Measurements from ENCODE around the gene TRIOBP. TPM values are rescaled to one million over a fixed set of nuclear protein-coding genes. Genes with fewer than 3 reads are reported as not detected.

The TRIOBP gene
- total RNA-seq, 1 donor from 2014 or later = 119 TPM

GRCh38 chr22:37669586-37669985 is 27.3 kb upstream of the TRIOBP start:
- no peak for DNase-seq (ENCODE audit: low spot score)

DNA sequence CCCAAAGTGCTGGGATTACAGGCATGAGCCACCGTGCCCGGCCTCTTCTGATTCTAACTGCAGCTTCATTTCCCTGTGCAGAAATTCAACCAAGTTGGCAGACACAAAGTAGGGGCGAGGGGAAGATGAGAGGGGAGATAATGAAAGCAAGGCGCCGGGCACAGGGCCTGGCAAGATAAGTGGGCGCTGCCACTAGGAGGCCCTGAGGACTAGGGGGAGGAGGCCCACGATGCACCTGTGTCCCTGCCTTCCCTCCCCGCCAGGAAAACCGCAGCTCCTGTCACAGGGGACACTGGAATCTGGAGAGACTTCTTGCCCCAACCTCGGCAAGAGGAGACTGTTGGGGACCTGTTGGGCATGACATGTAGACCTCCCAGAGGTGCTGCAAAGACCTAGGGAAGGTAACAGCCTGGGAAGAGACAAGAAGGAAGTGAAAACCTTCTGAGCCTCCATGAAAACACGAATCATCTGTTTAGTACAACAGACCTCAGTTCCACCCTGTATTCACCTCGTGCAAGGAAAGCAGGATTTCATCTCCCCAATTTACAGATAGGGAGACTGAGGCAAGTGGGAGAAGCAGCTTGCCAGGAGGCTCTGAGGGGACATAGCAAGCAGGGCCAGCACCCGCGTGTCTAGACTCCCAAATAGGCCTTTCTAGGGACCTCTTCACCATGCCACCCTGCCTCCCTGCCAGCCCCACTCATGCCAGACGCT is 24.5 kb upstream of the TRIOBP start:
- DNase-seq (ENCODE audit: low spot score) = no peak

DNA sequence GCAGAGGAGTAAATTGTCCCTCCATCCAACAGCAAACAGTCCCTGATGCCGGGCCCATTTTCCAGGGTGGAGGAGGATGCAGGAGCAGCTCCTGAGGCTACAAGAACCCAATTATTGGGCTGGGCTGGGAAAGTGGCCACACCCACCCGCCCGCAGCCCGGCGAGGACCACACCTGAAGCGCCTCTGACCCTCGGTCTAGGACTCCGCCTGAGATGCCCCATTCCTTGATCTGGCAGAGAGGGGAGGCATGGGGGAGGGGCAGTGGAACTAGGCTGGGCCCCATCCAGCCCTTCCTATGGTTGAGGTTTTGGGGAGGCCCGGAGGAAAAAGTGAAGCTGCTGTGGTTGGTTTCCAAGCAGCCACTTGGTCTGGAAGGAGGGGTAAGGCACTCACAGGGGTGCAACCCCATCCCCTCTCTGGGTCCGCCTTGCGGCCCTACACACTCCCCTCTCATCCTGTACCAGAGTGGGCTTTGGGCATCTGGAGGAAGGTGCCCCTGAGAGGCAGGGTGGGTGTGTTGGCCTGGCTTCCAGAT is 23.9 kb upstream of the TRIOBP start:
- DNase-seq (ENCODE audit: low spot score) = no peak

- no peak for DNase-seq (ENCODE audit: low spot score)
Observed at GRCh38 chr22:37674248-37674647, 22.6 kb upstream of the TRIOBP start.

DNA sequence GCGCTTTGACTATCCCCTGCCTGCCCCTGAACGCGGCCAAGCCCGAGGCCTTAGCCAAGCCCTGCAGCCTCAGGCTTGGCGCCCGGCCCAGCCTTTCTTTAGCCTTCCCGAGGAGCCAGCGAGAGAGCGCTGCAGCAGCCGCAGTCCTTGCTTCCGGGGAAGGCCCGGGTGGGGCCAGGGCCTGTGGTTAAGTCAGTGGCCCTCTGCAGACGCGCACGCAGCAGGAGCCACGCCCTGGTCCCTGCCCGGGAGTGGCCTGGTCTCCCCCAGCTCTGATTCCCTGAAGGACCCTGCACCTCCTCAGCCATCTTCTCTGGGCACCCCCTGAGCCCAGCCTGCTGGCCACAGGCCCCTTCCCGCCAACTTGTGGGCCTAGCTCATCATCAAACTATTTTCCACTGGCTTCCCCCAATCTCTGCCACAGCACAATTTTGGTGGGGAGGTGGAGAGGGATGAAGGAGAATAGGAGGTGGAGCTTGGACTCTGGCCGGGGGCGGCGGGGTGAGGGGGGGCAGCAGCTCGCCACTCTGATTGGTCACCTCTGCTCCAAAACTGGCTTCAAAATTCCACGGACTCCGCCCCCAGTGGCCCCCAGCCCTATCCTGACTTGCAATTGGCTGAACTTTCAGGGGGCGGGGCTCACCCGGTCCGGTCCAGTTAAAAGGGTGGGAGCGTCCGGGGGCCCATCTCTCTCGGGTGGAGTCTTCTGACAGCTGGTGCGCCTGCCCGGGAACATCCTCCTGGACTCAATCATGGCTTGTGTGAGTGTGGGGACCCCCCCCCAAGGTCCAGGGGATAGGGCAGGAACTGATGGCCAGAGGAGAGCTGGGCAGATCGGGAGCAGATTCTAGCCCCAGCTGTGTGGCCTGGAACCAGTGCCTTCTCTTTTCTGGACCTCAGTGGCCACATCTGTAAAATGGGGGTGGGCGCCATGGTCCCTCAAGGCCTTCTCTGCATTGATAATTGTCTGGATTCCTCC is 21.6 kb upstream of the TRIOBP start, which contains the start of gene LGALS1:
TSS of gene LGALS1 (plus strand) at position 686 of the 979 bp plus-strand sequence. CDS start at position 753, 67 bp downstream.
- DNase-seq (ENCODE audit: low spot score) = peak; percentile 92

GRCh38 chr22:37675930-37676735 is 20.7 kb upstream of the TRIOBP start:
- DNase-seq (ENCODE audit: low spot score) = no peak

DNA sequence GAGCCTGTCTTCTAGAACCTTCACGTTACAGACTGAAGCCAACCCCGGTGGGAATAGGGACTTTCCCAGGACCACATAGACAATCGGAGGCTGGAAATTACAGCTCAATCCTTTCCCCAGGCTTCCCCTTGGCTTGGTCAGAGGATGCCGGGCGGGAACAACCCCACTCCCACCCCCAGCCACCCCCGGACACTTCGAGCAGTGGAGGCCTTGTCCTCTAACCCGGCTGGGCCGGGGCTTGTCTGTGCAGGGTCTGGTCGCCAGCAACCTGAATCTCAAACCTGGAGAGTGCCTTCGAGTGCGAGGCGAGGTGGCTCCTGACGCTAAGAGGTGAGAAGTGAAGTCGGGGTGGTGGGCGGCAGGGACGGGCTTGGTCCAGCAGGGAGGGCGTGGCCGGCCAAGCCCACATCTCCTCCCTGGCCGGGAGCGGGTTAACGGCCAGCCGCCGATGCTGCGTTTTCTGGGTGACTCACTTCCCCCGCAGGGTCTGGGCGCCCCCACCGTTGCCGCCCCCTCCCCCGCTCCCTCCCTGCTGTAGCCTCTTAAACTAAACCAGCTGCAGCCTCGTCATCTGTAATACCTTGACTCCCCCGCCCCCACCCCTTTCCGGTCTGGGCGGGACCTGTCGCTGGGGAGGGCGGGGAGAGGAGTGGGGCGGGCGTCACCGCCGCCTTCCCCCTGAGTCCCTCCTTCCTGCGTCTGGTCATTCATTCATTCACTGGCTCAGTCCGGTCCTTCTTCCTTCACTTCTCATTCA is 19.9 kb upstream of the TRIOBP start:
- peak; percentile 89 for DNase-seq (ENCODE audit: low spot score)

- no peak for DNase-seq (ENCODE audit: low spot score)
Observed at GRCh38 chr22:37677493-37677974, 19.3 kb upstream of the TRIOBP start.

DNA sequence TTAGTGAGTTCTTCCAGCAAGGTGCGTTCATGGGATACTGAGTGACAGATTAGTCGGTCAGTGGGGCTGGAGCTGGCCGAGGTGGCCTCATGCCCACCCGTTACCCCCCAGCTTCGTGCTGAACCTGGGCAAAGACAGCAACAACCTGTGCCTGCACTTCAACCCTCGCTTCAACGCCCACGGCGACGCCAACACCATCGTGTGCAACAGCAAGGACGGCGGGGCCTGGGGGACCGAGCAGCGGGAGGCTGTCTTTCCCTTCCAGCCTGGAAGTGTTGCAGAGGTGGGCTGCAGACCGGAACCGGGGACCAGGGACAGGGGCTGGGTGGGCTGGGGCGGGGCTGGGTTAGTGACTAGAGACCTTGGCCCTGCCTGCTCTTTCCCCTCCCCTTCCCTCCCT is 18.5 kb upstream of the TRIOBP start:
- DNase-seq (ENCODE audit: low spot score) = no peak

DNA sequence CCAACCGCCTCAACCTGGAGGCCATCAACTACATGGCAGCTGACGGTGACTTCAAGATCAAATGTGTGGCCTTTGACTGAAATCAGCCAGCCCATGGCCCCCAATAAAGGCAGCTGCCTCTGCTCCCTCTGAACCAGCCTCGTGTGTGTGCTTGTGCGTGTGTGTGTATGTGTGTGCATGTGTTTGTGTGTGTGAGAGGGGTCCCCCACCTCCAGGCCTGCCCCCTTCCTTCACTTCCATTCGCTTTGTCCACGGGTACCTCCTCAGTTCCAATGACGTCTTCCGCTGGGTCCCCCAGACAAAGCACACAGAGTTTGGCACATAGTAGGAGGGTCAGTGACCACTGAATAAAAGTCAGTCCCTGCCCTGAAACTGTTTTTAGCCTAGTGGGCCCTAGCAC is 17.2 kb upstream of the TRIOBP start:
- DNase-seq (ENCODE audit: low spot score) = no peak

DNA sequence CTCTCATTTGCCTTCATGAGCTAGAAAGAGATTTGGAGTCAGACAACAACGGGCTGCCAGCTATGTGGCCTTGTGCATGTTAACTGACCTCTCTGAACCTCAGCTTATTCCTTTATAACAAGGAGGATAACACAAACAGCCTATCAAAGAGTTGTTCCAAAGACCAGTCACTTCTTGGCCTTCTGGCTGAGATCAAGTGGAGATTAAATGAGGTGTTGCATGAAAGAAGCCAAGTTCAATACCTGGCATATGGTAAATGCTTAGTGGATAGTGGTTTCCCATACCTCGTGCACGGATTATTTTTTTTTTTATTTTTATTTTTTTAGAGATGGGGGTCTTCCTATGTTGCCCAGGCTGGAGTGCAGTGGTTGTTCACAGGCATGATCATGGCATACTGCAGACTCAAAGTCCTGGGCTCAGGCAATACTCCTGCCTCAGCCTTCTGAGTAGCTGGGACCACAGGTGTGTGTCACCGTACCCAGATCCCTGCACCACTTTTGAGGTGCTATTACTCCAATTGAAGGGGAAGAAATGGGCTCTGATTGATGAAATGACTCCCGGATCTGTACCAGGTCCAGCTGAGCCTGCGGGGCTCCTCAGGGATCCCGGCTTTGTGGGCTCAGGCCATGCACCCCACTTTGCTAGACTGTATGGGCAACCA is 16.5 kb upstream of the TRIOBP start:
- no peak for DNase-seq (ENCODE audit: low spot score)

GRCh38 chr22:37681001-37681424 is 15.8 kb upstream of the TRIOBP start:
- no peak for DNase-seq (ENCODE audit: low spot score)

DNA sequence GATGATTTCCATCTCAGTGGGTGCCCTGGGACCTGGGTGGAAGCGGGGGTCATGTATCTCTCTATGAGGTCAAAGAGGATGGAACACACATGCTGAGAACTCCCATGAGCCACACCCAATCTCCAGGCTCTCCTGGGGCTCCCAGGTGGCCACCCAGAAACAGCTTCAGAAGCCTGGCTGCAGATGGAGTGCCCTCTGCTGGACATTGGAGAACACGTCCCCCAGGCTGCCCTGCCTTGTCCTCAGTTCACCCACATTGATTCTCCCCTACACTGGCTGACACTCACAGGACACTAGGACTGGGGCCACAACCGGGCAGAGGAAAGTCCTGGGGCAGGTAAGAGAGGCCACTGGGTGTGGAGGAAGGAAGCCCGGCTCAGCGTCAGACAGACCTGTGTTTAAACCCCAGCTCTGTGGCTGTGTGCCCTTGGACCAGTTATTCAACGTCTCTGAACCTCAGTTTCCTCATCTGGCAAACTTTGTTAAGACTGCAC is 15.2 kb upstream of the TRIOBP start:
- DNase-seq (ENCODE audit: low spot score) = peak; percentile 77

- peak; percentile 55 for DNase-seq (ENCODE audit: low spot score)
Observed at GRCh38 chr22:37684803-37685615, 11.8 kb upstream of the TRIOBP start.

- peak; percentile 84 for DNase-seq (ENCODE audit: low spot score)
Observed at GRCh38 chr22:37686002-37686982, 10.6 kb upstream of the TRIOBP start, which contains the start of gene NOL12. NOL12 (plus strand) TSS chr22:37686343; CDS start chr22:37686393, 50 bp downstream.

- no peak for DNase-seq (ENCODE audit: low spot score)
Observed at GRCh38 chr22:37690407-37690806, 6.4 kb upstream of the TRIOBP start.

DNA sequence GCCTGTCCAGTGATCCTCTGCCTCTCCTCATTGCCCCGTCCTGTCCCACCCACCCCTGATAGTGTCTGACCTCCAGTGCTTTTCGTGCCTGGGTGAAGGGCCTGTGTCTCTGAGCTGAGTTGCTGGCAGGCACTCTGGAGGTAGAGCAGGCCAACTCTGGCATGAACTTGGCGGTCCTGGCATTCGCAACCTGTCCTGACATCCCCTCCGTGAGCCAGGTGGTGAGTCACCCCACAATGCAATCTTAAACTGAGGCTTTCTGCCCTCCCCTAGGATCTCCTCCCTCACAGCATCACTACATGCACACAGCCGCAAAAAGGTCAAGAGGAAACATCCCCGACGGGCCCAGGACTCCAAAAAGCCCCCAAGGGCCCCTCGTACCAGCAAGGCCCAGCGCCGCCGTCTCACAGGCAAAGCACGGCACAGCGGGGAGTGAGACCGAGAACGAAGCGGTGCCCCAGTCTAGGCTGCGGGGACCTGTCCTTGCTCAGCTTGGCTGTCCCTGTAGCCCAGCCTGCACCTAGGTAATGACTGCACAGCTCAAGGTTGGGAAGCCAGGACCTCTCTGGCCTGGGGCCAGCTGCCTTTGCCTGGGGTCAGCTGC is 5.8 kb upstream of the TRIOBP start:
- no peak for DNase-seq (ENCODE audit: low spot score)
